ENCODE data around the gene OSTC. TPM values are rescaled to one million over a fixed set of nuclear protein-coding genes. Genes with fewer than 3 reads are reported as not detected.

The OSTC gene
- total and polyA plus RNA-seq, 2 of the 13 experiments (the other 11 are each of a cell fraction or from before 2014, with no cell fraction given) = 208 to 380 TPM

DNA sequence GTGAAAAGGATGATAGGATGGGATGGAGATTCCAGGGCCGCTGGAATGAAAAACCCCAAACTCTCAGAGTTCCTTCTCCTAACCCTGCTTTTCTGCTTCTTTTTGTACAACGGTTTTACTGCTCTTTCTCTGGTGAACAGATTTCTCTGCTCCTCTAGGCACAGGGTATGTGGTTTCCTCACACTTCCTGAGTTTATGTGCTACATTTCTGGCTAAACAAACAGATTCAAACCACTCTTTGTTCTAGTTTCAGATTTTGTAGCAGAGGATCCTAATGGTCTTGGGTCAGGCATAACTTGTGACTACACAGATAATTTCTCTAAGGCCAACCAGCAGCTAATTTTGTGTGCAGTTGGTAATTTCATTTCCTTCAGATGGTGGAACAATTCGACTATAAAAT lies 52.6 kb downstream of the OSTC start:
- no peaks in the 10 kb centered on the region for H3K9me3 ChIP-seq (ENCODE audit: low read length)
- FAIRE-seq (no peak), ATAC-seq (no peak), DNase-seq (ENCODE audit: low spot score) (no peak)
- in situ Hi-C loops (cut with HindIII; ENCODE audit: extremely low pct_ligation_motif_present, low pct_unique_long_range_greater_than_20kb) (no loop called here), intact Hi-C loops (cut with micrococcal nuclease; ENCODE audit: unreplicated experiment) (no loop called here)
- H3K4me1 ChIP-seq (ENCODE audit: insufficient read depth, low read length) = no peaks in the 10 kb centered on the region
- H4K20me1 ChIP-seq (ENCODE audit: insufficient read depth, low read length) = no peaks in the 10 kb centered on the region
- WGBS (ENCODE audit: low lambda C conversion rate) = 10% methylated on average over 3 of the region's 3 CpGs
- ChIA-PET CTCF (ENCODE audit: low intra/inter-chr PET ratio, low total read pairs) (no interaction called here), POLR2A (no interaction called here)
- H3K9ac ChIP-seq (ENCODE audit: insufficient read depth, low read depth, low read length) = no peak overlapping the region
- H3K27ac ChIP-seq (ENCODE audit: extremely low read length, insufficient read depth, low read length) = no peak overlapping the region
- no peaks in the 10 kb centered on the region for H3K79me2 ChIP-seq (ENCODE audit: insufficient read depth, low read length)
- H3K36me3 ChIP-seq (replicated peaks in 1 of 2; ENCODE audit: control insufficient read depth in 1 of 2, insufficient read depth in 2 of 2, low read length in 2 of 2) = no peaks in the 10 kb centered on the region
- H3K4me2 ChIP-seq (ENCODE audit: low read depth, low read length) = no peak overlapping the region
- no TSS peak for BruUV-seq (replicated peaks)
- H3K4me3 ChIP-seq (replicated peaks in 1 of 3; ENCODE audit: insufficient read depth in 1 of 3, low read depth in 2 of 3, low read length in 3 of 3) = no peak overlapping the region
- H3K27me3 ChIP-seq (ENCODE audit: control insufficient read depth in 1 of 2, insufficient read depth in 2 of 2, low read length in 2 of 2) = no peaks in the 10 kb centered on the region; a peak in 1 of 5 replicates
- TF ChIP-seq ZNF777 (CRISPR knock-in tag; IDR thresholded peaks at IDR 0.05) (no peak), REXO4 (CRISPR knock-in tag; IDR thresholded peaks at IDR 0.05; ENCODE audit: borderline replicate concordance) (no peak), ZNF264 (CRISPR knock-in tag; IDR thresholded peaks at IDR 0.05) (no peak), RFX3 (CRISPR knock-in tag; IDR thresholded peaks at IDR 0.05) (no peak), SRSF9 (IDR thresholded peaks at IDR 0.05; ENCODE audit: borderline replicate concordance, insufficient read depth, low read depth, low read length, poor library complexity, severe bottlenecking) (no peak), ZNF780A (CRISPR knock-in tag; IDR thresholded peaks at IDR 0.05) (no peak), MYNN (CRISPR knock-in tag; IDR thresholded peaks at IDR 0.05; ENCODE audit: low read depth) (no peak), MIER2 (CRISPR knock-in tag; IDR thresholded peaks at IDR 0.05) (no peak), ZNF30 (CRISPR knock-in tag; IDR thresholded peaks at IDR 0.05) (no peak), TEAD2 (CRISPR knock-in tag; IDR thresholded peaks at IDR 0.05) (no peak), TAF1 (CRISPR knock-in tag; IDR thresholded peaks at IDR 0.05) (no peak)
- TF ChIP-seq, protein P1, sequence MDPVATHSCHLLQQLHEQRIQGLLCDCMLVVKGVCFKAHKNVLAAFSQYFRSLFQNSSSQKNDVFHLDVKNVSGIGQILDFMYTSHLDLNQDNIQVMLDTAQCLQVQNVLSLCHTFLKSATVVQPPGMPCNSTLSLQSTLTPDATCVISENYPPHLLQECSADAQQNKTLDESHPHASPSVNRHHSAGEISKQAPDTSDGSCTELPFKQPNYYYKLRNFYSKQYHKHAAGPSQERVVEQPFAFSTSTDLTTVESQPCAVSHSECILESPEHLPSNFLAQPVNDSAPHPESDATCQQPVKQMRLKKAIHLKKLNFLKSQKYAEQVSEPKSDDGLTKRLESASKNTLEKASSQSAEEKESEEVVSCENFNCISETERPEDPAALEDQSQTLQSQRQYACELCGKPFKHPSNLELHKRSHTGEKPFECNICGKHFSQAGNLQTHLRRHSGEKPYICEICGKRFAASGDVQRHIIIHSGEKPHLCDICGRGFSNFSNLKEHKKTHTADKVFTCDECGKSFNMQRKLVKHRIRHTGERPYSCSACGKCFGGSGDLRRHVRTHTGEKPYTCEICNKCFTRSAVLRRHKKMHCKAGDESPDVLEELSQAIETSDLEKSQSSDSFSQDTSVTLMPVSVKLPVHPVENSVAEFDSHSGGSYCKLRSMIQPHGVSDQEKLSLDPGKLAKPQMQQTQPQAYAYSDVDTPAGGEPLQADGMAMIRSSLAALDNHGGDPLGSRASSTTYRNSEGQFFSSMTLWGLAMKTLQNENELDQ (CRISPR knock-in tag; IDR thresholded peaks at IDR 0.05; ENCODE audit: borderline replicate concordance) = no peak
- TF ChIP-seq, protein P2, sequence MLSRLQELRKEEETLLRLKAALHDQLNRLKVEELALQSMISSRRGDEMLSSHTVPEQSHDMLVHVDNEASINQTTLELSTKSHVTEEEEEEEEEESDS (CRISPR knock-in tag; IDR thresholded peaks at IDR 0.05; ENCODE audit: borderline replicate concordance) = no peak
- TF ChIP-seq, protein P3, sequence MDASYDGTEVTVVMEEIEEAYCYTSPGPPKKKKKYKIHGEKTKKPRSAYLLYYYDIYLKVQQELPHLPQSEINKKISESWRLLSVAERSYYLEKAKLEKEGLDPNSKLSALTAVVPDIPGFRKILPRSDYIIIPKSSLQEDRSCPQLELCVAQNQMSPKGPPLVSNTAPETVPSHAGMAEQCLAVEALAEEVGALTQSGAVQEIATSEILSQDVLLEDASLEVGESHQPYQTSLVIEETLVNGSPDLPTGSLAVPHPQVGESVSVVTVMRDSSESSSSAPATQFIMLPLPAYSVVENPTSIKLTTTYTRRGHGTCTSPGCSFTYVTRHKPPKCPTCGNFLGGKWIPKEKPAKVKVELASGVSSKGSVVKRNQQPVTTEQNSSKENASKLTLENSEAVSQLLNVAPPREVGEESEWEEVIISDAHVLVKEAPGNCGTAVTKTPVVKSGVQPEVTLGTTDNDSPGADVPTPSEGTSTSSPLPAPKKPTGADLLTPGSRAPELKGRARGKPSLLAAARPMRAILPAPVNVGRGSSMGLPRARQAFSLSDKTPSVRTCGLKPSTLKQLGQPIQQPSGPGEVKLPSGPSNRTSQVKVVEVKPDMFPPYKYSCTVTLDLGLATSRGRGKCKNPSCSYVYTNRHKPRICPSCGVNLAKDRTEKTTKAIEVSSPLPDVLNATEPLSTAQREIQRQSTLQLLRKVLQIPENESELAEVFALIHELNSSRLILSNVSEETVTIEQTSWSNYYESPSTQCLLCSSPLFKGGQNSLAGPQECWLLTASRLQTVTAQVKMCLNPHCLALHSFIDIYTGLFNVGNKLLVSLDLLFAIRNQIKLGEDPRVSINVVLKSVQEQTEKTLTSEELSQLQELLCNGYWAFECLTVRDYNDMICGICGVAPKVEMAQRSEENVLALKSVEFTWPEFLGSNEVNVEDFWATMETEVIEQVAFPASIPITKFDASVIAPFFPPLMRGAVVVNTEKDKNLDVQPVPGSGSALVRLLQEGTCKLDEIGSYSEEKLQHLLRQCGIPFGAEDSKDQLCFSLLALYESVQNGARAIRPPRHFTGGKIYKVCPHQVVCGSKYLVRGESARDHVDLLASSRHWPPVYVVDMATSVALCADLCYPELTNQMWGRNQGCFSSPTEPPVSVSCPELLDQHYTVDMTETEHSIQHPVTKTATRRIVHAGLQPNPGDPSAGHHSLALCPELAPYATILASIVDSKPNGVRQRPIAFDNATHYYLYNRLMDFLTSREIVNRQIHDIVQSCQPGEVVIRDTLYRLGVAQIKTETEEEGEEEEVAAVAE (CRISPR knock-in tag; IDR thresholded peaks at IDR 0.05; ENCODE audit: borderline replicate concordance) = no peak
- no peak overlapping the region for H2AFZ ChIP-seq (ENCODE audit: low read length)

All from HepG2 (cell line).